ENCODE results near the gene AP5B1.

Gene AP5B1, protein sequence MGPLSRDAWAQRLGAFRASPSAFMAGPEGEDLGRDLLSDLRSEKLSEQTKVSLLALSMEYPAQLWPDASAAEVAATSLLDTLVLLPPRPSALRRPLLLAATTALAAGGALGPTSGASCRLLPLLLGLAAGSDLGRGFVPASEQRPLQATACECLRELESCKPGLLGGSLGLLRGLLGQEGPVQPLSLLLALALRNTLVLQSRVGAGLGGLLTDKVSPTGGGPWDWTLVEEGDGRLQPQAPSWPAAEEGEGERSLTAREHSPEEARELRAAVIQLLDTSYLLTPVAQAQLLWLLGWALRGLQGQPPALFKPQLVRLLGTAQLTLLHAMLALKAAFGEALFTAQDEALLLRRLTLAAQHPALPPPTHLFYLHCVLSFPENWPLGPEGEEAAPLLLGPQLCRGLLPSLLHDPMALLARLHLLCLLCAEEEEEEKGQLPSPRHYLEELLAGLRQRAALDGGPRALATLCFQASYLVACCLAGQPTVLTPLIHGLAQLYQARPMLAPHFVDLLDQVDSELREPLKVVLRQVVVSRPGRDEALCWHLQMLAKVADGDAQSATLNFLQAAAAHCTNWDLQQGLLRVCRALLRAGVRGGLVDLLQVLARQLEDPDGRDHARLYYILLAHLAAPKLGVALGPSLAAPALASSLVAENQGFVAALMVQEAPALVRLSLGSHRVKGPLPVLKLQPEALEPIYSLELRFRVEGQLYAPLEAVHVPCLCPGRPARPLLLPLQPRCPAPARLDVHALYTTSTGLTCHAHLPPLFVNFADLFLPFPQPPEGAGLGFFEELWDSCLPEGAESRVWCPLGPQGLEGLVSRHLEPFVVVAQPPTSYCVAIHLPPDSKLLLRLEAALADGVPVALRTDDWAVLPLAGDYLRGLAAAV

DNA sequence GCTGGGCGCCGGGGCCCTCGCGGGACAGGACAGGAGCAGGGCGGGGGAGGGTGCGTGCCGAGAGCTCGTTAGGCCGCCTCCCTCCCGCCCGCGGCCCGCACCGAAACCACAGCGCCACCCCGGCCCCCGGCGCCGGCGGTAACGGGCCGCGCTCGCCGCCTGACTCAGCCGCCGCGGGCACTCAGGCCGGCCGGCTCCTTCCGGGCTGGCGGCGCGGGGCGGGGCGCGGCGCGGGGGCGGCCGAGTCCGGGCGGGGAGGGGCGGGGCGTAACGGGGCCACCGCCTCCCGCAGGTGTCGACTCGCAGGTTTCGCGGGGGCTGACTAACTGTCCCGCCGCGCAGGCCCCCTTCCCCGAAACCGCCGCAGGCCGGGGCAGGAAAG is at the start of gene AP5B1:
Gene AP5B1 (minus strand): TSS at position 207 of the 382 bp plus-strand sequence. CDS start 385 bp downstream, outside the sequence.
- DNase-seq (ENCODE audit: low spot score) = peak; percentile 56

DNA sequence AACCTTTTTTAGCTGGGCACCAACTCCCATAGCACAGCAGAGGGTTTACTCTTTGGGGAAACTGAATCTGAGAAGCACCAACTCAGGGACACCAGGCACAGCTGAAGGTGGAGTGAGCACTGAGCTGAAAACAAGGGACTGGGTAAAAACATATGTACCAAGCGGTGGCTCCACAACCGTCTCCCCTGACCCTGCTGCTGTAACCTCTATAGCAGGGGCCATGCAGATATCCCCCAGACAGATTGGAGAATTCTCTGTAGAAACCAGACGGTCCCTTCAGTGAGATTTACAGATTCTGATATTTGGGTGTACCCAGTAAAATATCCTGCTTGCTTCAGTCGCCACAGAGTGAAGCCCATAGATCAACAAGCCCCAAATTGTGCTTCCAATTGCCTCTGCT is 48.7 kb upstream of the AP5B1 start:
- DNase-seq (ENCODE audit: low spot score) = no peak

DNA sequence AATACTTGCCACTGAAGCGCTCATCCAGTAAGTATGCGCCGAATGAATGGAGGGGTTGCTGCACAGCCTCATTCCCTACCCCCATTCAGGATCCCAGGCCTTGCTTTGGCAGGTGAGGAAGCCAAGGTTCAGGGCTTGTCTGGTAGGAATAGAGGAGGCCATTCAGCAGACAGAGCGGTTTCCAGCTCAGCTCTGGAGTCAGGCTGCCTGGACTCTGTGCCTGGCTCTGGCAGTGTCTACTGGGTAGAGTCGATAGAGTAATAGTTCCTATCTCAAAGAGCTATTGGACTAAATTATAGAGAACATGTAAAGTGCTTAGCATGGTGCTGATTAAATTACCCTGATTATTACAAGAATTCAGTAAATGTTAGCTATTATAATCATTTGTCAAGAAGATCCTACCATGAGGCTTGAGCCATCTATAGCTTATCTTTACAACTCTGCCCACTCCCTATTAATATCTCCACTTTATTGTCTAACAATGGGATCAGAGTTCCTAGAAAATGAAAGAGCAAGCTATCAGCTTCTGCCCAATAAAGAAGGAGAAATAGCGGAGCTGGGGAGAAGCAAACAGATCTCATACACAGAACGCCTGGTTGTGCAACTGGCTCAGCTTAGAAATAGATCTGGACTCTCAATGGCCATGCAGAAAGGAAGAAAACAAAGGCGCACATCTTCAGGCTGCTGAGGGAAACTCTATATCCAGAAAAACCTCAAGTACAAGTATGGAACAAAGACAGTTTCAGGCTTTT is 46.4 kb upstream of the AP5B1 start:
- no peak for DNase-seq (ENCODE audit: low spot score)

DNA sequence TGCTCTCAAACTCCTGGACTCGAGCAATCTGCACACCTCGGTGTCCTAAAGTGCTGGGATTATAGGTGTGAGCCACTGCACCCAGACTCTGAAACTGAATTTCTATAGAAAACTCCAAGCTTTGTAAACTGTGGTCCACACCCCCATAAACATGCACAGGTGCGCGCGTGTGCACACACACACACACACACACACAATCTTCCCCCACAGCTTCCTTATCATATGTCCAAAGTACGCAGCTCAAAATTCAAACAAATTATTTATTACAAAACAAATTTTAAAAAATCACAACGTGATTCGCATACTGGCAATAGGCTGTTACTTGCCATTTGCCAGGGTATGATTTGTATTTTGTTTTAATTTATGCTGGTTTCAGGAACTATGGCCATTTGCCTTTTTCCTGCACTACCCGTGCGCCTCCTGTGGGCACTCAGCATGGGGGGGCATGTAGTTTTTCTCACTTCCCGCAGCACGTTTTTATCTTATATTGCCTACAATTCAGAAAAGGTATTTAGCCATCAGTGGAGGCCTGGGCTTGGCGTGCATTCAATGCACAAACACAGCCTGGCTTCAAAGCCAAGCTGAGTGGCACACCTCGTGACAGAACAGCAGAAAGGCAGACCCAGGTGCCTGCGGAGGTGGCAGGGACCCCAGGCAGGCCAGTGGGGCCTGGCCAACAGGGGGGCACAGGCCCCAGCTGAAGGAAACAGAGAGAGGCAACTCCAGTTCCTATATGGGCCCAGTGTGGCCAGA is 42.2 kb upstream of the AP5B1 start:
- no peak for DNase-seq (ENCODE audit: low spot score)

DNA sequence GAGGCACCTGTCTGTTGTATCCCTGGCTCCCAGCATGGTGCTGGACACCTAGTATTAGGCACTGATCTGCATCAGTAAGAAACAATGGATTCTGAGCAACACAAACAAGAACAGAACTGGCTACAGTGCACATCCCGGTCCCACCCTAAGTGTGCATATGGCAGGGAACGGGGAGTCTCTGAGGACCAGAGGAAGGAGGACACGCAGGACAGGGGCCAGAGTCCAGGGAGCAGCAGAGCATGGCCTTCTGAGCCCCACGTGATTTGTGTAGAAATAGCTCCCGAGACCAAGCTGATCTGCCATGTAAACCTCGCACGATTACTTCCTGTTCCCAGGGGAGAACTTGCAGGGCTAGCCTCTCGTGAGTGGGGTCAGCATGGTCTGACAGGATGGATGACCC is 40.3 kb upstream of the AP5B1 start:
- DNase-seq (ENCODE audit: low spot score) = no peak

DNA sequence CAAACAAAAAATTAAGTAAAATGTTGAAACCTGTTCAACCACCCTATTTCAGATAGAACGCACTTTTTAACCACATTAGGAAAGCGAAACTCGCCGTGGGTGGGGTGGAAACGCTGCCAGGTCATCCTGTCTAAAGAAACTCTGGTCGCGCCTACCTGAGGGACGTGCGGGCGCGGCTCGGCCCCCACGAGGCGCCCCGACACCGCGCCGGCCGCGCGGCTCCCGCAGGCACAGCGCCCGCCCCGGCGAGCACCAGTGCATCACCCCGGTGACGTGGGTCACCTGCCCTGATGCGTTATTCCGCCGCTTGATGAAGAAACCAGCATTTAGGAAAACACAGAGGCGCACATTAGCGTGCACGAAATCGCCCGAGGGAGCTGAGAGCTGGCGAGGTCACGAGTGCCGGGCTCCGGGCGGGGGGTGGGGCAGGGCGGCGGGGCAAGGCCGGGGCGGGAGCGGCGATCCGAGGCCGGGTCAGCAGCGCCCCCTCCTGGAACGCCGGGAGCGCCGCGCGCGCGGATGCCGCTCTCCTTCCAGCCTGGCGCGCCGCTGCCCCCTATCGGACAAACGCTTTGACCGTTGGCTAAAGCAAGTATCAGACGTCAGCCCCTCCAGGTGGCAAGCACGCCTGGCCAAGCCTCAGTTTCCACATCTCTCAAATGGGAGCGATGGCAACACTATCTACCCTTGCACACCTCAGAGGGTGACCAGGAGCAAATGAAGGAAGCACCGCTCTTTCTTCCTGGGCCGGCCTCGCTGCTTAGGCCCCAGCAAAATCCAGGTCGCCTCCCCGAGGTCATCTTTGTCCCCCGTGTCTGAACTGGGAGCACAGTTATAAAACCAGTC is 37.3 kb upstream of the AP5B1 start:
- DNase-seq (ENCODE audit: low spot score) = peak; percentile 78

DNA sequence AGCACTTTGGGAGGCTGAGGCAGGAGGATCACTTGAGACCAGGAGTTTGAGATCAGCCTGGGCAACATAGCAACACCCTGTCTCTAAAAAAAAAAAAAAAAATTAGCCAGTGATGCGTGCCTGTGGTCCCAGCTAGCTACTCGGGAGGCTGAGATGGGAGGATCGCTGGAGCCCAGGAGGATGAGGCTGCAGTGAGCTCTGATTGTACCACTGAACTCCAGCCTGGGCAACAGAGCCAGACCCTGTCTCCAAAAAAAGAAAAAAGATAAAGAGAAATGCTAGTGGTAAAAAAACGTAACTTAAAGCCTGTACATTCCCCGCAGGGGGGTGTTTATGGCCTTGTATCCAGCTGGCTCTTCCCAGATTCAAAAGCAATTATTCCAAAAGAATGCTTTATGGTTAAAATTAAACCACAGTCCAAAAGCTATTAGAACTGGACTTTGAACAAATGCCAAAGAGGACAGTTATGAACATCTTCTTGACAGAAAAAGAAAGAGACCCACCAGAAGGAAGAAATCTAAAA is 36.6 kb upstream of the AP5B1 start:
- peak; percentile 47 for DNase-seq (ENCODE audit: low spot score)

DNA sequence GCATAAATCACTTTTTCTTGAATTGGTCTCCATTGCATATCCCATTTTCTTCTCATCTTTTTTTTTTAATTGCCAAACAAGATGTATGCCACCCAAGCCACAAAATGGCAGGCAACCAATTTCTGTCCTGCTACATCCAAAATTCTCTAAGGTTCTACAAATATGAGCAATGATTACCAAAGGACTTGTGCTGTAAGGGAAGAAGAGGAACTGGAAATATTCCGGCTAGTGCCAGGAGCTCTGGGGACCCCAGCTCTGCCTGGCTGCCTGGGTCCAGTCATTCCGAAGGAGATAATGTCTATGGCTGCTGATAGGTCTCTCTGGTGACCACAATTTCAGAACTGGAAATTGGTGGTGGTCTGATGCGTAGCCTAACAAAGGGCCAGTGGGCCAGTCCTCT is 35.9 kb upstream of the AP5B1 start:
- no peak for DNase-seq (ENCODE audit: low spot score)

DNA sequence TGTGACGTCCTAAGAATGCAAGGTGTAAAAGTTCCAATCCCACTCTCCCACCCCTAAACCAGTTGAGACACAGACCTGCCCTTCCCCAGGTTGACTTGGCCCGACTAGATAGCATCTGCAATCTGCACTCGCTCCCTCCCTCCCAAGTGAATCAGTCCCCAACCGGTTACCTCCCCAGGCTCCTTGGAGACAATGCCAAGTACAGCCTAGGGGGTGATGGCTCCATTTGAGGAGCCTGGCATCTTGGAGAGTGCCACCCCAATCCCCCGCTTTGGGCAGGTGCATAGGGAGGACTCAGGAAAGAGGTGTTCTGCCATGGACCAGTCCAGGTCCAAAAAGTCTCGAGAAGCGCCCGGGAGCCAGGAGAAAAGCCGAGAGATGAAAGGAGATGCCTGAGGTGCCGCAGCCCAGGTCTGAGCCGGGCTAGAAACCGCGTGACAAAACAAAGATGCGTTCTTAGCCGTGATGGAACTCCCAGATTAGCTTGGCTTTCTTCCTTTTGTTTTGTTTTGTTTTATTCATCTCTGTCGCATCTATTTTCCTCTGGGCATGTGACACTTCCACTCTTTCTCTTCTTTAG is 34.3 kb upstream of the AP5B1 start:
- DNase-seq (ENCODE audit: low spot score) = no peak

DNA sequence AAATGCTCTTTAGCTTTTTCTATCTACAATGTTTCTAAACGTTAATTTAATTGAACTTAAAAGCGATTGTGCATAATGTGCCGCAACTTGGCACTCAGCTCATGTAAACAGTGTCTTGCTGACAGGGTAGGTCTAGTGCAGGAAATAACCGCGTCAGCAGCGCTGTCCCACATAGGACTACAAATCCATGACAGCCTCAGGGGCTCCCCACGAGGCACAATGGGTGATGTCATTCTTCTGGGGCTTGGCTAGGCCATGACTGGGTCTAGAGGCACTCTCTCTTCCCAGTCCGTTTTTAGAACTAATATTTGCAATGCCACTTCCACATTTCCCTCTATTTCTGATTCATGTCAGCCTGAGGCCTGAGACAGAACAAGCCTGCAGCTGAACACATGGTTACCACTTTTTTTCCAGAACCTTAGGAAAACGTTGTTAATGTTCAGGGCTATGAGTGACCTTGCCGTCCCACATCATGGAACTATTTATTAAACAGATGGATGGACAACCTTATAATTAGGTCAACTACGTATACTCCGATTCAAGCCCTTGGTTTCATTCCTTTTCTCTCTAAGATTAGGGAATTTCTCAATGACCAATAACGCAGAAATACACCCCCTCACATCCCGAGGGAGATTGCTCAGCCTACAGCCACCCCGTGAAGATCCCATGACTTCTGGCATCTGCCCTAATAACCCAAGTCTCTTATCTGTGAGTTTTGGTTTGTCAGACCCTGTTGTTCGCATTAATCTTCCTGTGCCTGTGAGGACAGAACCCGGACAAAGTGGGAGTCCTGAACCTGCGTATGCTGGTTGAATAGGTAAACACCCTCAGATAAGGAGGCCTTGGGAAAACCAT is 33.6 kb upstream of the AP5B1 start:
- DNase-seq (ENCODE audit: low spot score) = no peak

DNA sequence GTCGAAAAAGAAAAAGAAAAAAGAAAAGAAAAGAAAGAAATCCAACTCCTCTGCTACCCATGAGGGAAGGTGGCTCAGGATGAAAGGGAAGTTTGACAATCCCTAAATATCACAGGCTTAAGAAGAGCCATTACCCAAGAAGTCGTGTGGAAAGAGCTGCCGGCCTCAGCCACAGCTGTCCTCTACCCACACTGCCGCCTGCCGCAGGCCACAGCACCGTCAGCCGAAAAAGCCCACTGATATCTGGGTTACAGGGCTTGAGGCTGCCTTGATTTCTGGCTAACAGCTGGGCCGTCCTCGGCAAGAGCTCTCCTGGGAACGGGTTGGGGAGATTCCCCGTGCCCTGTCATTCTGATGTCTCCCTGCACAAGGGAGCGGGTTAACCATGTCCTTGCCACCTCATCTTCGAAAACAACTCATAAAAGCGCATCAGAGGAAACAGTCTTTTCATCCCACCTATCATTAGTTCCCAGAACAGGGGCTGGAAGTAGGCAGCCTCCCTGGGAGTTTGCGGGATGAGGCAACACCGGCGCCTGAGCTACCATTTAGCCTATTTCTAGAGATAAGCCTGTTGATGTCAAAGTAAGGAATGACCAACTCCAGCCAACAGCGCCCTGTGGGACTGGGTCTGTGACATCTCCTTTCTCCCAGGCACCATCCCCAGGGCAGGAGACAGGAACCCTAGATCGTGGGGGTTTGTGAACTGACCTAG is 31.1 kb upstream of the AP5B1 start:
- DNase-seq (ENCODE audit: low spot score) = no peak

DNA sequence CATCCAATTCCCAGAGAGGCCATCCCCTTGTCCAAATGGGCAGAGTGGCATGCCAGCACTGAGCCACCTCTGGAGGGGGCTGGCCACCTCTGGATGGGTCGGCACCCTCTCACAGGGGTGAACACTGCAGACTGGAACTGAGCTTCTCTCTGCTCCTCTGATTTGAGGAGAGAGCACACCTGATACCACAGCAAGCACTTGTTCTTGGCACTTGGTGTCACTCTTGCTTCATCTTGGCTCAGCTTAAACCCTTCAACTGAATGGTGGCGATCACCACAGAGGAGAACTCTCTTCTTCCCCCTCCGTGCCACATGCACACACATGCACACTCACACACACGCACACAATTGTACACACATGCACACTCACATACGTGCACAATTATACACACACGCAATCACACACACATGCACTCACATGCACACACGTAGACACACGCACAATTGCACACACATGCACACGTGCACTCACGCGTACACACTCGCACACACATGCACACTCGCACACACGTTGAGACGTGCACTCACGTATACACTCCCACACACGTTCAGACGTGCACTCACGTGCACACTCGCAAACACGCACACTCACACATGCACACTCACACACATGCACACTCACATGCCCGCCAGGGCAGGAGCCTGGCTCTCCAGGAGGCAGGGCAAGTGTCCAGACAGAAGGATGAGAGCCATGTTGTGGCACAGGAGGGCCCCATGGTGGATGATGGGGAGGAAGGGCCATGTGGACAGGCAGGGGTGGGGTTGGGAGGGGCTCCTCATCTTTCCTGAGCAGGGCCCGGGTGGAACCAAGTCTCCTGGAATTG is 29.5 kb upstream of the AP5B1 start:
- no peak for DNase-seq (ENCODE audit: low spot score)

DNA sequence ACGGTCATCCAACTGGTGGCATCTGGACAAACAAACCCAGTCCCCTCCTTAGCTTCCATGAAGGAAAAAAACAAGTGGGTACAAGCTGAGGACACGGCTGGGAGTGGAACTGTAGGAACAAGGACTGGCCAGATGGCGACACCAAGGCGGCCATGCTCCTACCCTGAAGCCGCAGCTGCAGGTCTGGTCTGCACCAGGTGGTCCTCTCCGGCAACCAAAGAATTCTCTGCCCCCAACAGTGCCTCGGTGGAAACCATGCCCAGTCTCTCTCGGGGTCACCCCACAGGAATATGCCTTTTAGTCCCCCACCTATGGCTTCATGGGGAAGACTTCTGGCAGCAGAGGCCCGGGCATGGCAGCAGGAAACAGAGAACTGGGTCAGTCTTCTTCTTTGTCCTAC is 28.7 kb upstream of the AP5B1 start:
- no peak for DNase-seq (ENCODE audit: low spot score)

DNA sequence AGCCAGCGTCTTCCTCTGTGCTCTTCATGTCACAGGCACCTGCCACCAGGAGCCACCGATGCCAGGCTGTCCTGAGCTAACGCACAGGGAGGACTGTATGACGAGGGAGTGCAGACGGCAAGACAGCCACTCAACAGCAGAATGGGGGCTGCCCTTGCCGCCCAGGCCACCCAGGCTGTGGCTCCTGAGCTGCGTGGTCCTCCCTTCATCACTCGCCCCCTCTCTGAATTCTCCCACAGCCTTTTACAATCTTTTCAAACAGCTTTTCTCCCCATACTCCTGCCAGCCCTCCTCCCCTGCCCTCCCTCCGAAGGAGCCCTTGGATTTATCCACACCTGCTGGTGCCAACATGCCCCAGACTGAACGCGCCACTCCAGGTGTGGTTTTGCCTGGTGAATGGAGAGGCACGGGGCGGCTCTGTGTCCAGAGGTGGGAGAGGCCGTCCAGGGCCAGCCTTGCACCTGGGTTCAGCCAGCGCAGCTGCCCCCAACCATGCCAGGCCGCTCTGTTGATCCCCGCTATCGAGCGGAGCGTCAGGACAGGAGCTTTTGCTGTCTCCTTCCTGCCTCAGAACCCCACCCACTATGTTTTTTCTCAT is 28.1 kb upstream of the AP5B1 start:
- DNase-seq (ENCODE audit: low spot score) = no peak

DNA sequence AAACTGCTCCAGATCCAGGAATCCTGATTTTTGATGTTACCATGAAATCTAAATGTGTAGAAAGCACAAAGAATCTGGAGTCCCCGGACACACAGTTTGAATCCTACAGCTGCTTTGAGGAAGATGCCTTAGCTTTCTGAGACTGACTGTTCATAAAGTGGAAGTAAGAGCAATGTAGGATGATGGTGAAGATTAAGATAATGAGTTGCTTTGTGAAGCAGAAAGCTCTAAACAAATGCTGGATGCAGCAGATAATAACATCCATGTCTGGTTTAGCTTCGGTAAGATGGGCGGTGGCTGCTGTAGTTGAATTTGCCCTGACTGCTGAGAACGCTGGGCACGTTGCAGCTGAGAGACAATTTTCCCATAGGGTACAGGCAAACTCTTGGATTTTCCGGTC is 26.2 kb upstream of the AP5B1 start:
- DNase-seq (ENCODE audit: low spot score) = no peak

DNA sequence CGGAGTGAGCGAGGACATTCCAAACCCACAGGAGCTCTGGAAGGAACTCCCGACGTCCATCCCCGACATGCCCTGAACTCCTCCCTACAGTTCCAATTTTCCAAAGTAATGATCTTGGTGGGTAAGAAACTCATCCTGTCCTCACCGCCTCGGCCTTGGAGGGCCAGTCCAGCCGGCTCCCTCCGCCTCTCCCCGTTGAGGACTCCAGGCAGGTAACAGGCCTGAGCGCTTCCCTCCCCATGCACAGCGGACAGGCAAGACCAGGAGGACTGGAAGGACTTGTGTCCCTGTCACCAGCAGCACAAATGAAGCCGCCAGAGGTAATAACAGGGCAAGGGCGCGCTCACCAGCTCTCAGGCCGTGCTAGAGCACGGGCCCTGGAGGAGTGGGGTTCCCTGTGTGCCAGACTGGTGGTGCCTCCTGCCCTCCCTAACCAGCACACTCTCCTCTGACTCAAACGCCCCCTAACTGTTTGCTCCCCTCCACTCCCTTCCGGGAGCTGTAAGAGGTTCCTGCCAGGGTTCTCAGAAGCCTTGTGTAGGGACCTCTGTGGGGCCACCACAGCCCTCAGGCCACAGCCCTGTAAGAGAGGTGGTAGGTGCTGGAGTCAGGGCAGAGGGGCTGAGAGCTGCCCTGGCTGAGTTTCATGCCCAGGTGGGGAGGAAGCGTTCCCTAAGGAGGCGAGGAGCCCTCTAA is 23.2 kb upstream of the AP5B1 start:
- DNase-seq (ENCODE audit: low spot score) = no peak

DNA sequence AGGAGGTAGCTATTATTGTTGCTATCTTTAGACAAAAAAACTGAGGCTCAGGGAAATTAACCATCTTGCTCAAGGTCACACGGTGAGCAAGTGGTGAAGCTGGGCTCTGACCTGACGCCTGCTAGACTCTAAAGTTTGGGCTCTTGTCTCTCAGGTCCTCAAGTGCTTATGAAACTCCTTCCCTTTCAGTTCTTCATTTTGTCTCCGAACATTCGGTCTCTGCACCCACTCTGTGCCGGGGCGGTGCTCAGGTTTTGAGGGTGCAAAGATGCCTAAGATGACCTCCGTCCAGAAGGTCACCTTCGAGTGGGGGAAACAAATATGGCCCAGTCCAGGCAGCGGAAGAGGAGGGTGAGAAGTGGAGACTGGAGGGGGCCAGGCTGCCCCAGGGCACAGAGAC is 22.1 kb upstream of the AP5B1 start:
- DNase-seq (ENCODE audit: low spot score) = no peak

Measured in SW480 (cell line).